HepG2 (cell line): Measurements from ENCODE around the gene MYOF. TPM values are rescaled to one million over a fixed set of nuclear protein-coding genes. Genes with fewer than 3 reads are reported as not detected.

Source experiments
- ATAC-seq: fragments of 200-7000 bp; cut with Tn5 transposase; 3 replicates; pipeline ENCODE4 v1.9.1; 2020; ENCODE audit warnings: mild to moderate bottlenecking, moderate library complexity
- BruUV-seq: library from RNA; stranded (reverse); fragments of 400-500 nt; replicated peaks from 2 replicates; lab custom pipeline; 2021; lab: Mats Ljungman, UMichigan
- CTCF ChIA-PET: fragments of 300-600 bp; formaldehyde crosslinking; extraction: SDS; loops from one replicate; lab custom pipeline; 2021; ENCODE audit warnings: low total read pairs, inconsistent platforms, low intra/inter-chr PET ratio; lab: Yijun Ruan, JAX
- POLR2A ChIA-PET: fragments of 350-600 bp; sonication (Branson Sonifier 250); formaldehyde crosslinking; loops from one replicate; lab custom pipeline; 2020; ENCODE audit warnings: antibody characterized with exemption, inconsistent platforms; lab: Yijun Ruan, JAX
- DNase-seq: peaks from one replicate; pipeline ENCODE4 v3.0.0-alpha.2; 2015; ENCODE audit warnings: low spot score
- FAIRE-seq: peaks from 3 replicates; lab custom pipeline; 2011; peaks lifted over from hg19 to GRCh38; lab: Jason Lieb, UNC
- H2AFZ ChIP-seq: one replicate; pipeline ENCODE4 v1.6.1; 2011; ENCODE audit warnings: low read length, inconsistent platforms
- H3K27ac ChIP-seq: fragments of 300-600 bp; 3 replicates; pipeline ENCODE4 v1.8.0; 2011; ENCODE audit warnings: mixed run types, mild to moderate bottlenecking, mixed read lengths, low read length, inconsistent platforms; ENCODE audit not compliant: insufficient read depth; ENCODE audit errors: extremely low read length
- H3K27me3 ChIP-seq, 2 experiments: fragments of 200-600 bp in 1 of 2; 2 replicates in 1 of 2; 3 replicates in 1 of 2; pipeline versions ENCODE4 v1.6.0 to v1.8.0; 2011; ENCODE audit warnings: low read length in 2 of 2, mild to moderate bottlenecking in 2 of 2, moderate library complexity in 2 of 2, inconsistent platforms in 1 of 2; ENCODE audit not compliant: insufficient read depth in 2 of 2, control insufficient read depth in 1 of 2
- H3K36me3 ChIP-seq, 2 experiments: fragments of 200-600 bp in 1 of 2; replicated peaks in 1 of 2; 2 replicates in 1 of 2; 3 replicates in 1 of 2; pipeline versions ENCODE4 v1.5.1 to v1.8.0; 2011; ENCODE audit warnings: low read length in 2 of 2, inconsistent platforms in 1 of 2; ENCODE audit not compliant: insufficient read depth in 2 of 2, control insufficient read depth in 1 of 2
- H3K4me1 ChIP-seq: 2 replicates; pipeline ENCODE4 v1.5.1; 2012; ENCODE audit warnings: low read length, inconsistent platforms; ENCODE audit not compliant: insufficient read depth
- H3K4me2 ChIP-seq: 2 replicates; pipeline ENCODE4 v1.6.0; 2011; ENCODE audit warnings: low read depth, low read length, inconsistent platforms
- H3K4me3 ChIP-seq, 3 experiments: fragments of 200-600 bp in 1 of 3; sonication (generic), shearing (Covaris generic) in 1 of 3; replicated peaks in 1 of 3; 2 replicates each; pipeline ENCODE4 v1.5.1; 2011 to 2016; ENCODE audit warnings: low read length in 3 of 3, inconsistent platforms in 2 of 3, low read depth in 2 of 3, mild to moderate bottlenecking in 2 of 3, control low read depth in 1 of 3, mixed read lengths in 1 of 3; ENCODE audit not compliant: insufficient read depth in 1 of 3
- H3K79me2 ChIP-seq: one replicate; pipeline ENCODE4 v1.6.1; 2011; ENCODE audit warnings: low read length, inconsistent platforms; ENCODE audit not compliant: insufficient read depth
- H3K9ac ChIP-seq: 2 replicates; pipeline ENCODE4 v1.6.0; 2011; ENCODE audit warnings: mild to moderate bottlenecking, low read depth, low read length, inconsistent platforms; ENCODE audit not compliant: insufficient read depth
- H3K9me3 ChIP-seq: 2 replicates; pipeline ENCODE4 v1.5.1; 2012; ENCODE audit warnings: mild to moderate bottlenecking, low read length
- H4K20me1 ChIP-seq: 2 replicates; pipeline ENCODE4 v1.6.0; 2011; ENCODE audit warnings: inconsistent platforms, mild to moderate bottlenecking, low read length, moderate library complexity; ENCODE audit not compliant: insufficient read depth
- NAIF1 ChIP-seq: sonication (generic); formaldehyde crosslinking; IDR thresholded peaks from 2 replicates; pipeline ENCODE4 v1.5.0; 2020; ENCODE audit warnings: mild to moderate bottlenecking, missing genetic modification reagents, borderline replicate concordance
- NCOA1 ChIP-seq: sonication (generic); formaldehyde crosslinking; IDR thresholded peaks from 2 replicates; pipeline ENCODE4 v1.9.0; 2021; ENCODE audit warnings: missing genetic modification reagents
- NCOA5 ChIP-seq: sonication (generic); formaldehyde crosslinking; IDR thresholded peaks from 2 replicates; pipeline ENCODE4 v1.4.0; 2020; ENCODE audit warnings: missing genetic modification reagents
- SAP130 ChIP-seq: IDR thresholded peaks from 2 replicates; pipeline ENCODE4 v1.6.1; 2016; ENCODE audit warnings: low read depth
- TMF1 ChIP-seq: sonication (generic); formaldehyde crosslinking; IDR thresholded peaks from 2 replicates; pipeline ENCODE4 v1.8.1; 2022; ENCODE audit warnings: low read depth, missing genetic modification reagents
- ZFP36L2 ChIP-seq: sonication (generic); formaldehyde crosslinking; IDR thresholded peaks from 2 replicates; pipeline ENCODE4 v1.4.0; 2020; ENCODE audit warnings: missing genetic modification reagents
- ZNF441 ChIP-seq: sonication (generic); formaldehyde crosslinking; IDR thresholded peaks from 2 replicates; pipeline ENCODE4 v1.7.0; 2021; ENCODE audit warnings: missing genetic modification reagents, borderline replicate concordance
- ZNF577 ChIP-seq: sonication (generic); formaldehyde crosslinking; IDR thresholded peaks from 2 replicates; pipeline ENCODE4 v1.4.0; 2020; ENCODE audit warnings: mild to moderate bottlenecking, low read depth, missing genetic modification reagents, borderline replicate concordance
- ZNF724P ChIP-seq: sonication (generic); formaldehyde crosslinking; IDR thresholded peaks from 2 replicates; pipeline ENCODE4 v1.8.0; 2022; ENCODE audit warnings: missing genetic modification reagents, borderline replicate concordance
- WGBS: methylation state at CpG from one replicate; pipeline ENCODE4 v1.1.6; 2017; ENCODE audit warnings: low lambda C conversion rate; 5-methylcytosine and 5-hydroxymethylcytosine counted together
- in situ Hi-C: cut with HindIII; loops from 2 replicates; pipeline ENCODE4 v1.10.0; 2017; ENCODE audit warnings: low pct_unique_long_range_greater_than_20kb; ENCODE audit not compliant: extremely low pct_ligation_motif_present
- intact Hi-C: fragments of 100-400 bp; cut with micrococcal nuclease; formaldehyde crosslinking; loops from one replicate; pipeline ENCODE4 v1.10.0; 2022; ENCODE audit not compliant: unreplicated experiment
- polyA plus RNA-seq, 8 experiments: library from polyadenylated mRNA; depleted of rRNA in 3 of 8; stranded (reverse) in 7 of 8; unstranded in 1 of 8; fragments of >200 nt; fragmentation: Illumina TruSeq in 4 of 8; extraction: Trizol in 4 of 8; gene quantifications; 2 replicates each; pipeline versions ENCODE4 v1.2.1 to v1.2.3, GENCODE V29; 2011 to 2016; ENCODE audit warnings: low read depth in 4 of 8, missing spikeins in 1 of 8, mixed read lengths in 1 of 8; ENCODE audit not compliant: insufficient read depth in 1 of 8
- total RNA-seq, 5 experiments: library from RNA; depleted of rRNA; stranded (reverse); fragments of >200 nt; fragmentation: Illumina TruSeq; extraction: Trizol; gene quantifications; 2 replicates each; pipeline ENCODE4 v1.2.3, GENCODE V29; 2016; ENCODE audit warnings: low read depth in 1 of 5
- TF ChIP-seq, protein P1 (sequence below): sonication (generic); formaldehyde crosslinking; IDR thresholded peaks from 2 replicates; pipeline ENCODE4 v1.4.0; 2020; ENCODE audit warnings: missing genetic modification reagents
- TF ChIP-seq, protein P2 (sequence below): IDR thresholded peaks from 2 replicates; pipeline ENCODE4 v1.6.1; 2016; ENCODE audit warnings: low read depth

Gene MYOF
- total and polyA plus RNA-seq, 2 of the 13 experiments (the other 11 are each of a cell fraction or from before 2014, with no cell fraction given) = 0.18 to 0.42 TPM

DNA sequence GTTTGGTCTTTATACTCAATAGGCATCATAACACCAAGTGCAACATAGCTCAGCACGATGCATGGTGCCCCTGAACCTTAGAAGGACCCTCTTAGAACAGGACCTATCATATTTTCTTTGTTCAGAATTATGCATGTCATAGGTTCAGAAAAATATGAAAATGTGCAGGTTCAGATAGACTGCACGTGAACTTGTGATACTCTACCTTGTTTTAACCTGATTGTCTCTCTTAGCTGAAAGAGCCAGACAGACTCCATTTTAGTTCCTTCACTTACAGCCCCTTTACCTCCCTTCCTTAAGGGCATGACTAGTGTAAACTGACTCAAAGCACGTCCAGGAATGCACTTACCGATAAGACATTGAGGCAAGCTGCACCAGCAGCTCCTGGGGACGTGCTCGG, 35.1 kb downstream of the MYOF start:
- H4K20me1 ChIP-seq = no peaks in the 10 kb centered on the region
- no peaks in the 10 kb centered on the region for H3K79me2 ChIP-seq
- in situ Hi-C loops (no loop called here), intact Hi-C loops (no loop called here)
- H3K9ac ChIP-seq = no peak overlapping the region
- no peak overlapping the region for H3K27ac ChIP-seq
- no peak for ATAC-seq
- FAIRE-seq = no peak
- 74% methylated on average over 6 of the region's 6 CpGs for WGBS
- DNase-seq = no peak
- no TSS peak for BruUV-seq
- no peaks in the 10 kb centered on the region for H3K9me3 ChIP-seq
- H2AFZ ChIP-seq = no peak overlapping the region
- peaks cover 37% of the 10 kb centered on the region for H3K4me1 ChIP-seq
- POLR2A ChIA-PET = no interaction called here
- no peaks in the 10 kb centered on the region for H3K27me3 ChIP-seq
- no peaks in the 10 kb centered on the region for H3K36me3 ChIP-seq
- no peak overlapping the region for H3K4me3 ChIP-seq
- no peak overlapping the region for H3K4me2 ChIP-seq
- TF ChIP-seq ZNF441 (no peak), NCOA5 (CRISPR knock-in tag) (no peak), TMF1 (CRISPR knock-in tag) (no peak), ZNF577 (no peak), NAIF1 (CRISPR knock-in tag) (no peak), ZNF724P (no peak), ZFP36L2 (CRISPR knock-in tag) (no peak), NCOA1 (CRISPR knock-in tag) (no peak), SAP130 (CRISPR knock-in tag) (no peak)
- TF ChIP-seq, protein P1, sequence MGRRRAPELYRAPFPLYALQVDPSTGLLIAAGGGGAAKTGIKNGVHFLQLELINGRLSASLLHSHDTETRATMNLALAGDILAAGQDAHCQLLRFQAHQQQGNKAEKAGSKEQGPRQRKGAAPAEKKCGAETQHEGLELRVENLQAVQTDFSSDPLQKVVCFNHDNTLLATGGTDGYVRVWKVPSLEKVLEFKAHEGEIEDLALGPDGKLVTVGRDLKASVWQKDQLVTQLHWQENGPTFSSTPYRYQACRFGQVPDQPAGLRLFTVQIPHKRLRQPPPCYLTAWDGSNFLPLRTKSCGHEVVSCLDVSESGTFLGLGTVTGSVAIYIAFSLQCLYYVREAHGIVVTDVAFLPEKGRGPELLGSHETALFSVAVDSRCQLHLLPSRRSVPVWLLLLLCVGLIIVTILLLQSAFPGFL = no peak
- TF ChIP-seq, protein P2, sequence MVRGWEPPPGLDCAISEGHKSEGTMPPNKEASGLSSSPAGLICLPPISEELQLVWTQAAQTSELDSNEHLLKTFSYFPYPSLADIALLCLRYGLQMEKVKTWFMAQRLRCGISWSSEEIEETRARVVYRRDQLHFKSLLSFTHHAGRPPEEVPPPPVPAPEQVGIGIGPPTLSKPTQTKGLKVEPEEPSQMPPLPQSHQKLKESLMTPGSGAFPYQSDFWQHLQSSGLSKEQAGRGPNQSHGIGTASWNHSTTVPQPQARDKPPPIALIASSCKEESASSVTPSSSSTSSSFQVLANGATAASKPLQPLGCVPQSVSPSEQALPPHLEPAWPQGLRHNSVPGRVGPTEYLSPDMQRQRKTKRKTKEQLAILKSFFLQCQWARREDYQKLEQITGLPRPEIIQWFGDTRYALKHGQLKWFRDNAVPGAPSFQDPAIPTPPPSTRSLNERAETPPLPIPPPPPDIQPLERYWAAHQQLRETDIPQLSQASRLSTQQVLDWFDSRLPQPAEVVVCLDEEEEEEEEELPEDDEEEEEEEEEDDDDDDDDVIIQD (CRISPR knock-in tag) = no peak
- CTCF ChIA-PET = no interaction called here
